ENCODE measurements around the gene BCKDK. TPM values are rescaled to one million over a fixed set of nuclear protein-coding genes. Genes with fewer than 3 reads are reported as not detected.

Gene BCKDK
- total and polyA plus RNA-seq, 2 of the 13 experiments (the other 11 are each of a cell fraction or from before 2014, with no cell fraction given), result 24.9 to 42.6 TPM

DNA sequence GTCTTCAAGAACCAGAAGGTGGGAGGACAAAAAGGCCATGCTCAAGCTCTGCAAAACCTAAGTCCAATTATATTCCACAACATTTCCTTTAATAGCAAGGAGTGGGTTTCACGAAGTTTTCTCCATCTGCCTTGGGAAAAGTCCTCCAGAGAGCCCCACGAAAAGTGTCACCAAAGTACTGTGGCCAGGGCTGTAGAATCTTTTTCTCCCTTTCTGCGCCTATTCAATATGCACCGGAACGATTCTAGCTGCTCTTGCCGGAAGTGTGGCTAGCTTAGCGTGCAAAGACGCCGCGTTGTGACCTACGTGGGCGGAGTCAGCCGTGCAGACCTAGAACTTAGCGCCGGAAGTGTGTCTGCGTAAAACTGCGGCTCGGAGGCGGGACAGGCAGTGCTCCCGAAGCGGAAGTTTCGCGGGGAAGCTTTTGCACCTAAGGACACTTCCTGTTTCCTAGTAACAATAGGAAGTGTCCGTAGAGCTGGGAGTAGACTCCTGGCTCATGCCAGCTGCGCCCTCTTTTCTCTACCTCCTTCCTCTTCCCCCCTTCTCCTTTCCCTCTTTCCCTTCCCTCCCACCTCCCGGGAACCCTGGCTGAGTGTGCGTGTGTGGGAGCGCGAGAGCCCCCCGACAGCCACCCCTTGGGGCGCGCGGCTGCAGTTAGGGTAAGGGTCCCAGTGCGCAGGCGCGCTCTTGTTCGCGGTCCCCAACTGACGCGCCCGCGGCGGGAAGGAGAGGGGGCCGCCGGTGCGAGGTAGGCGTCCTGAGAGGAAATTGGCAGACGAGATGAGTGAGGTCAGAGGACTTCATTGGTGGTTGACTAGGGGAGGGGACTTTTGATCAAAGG is 34.0 kb upstream of the BCKDK start, which contains the start of the genes ZNF646 and ZNF668 (continued):
- TF ChIP-seq ZNF512B (CRISPR knock-in tag; IDR thresholded peaks at IDR 0.05; ENCODE audit: borderline replicate concordance) (no peak; the same call in 1 of the 2 replicates), ZNF296 (CRISPR knock-in tag; conservative IDR thresholded peaks at IDR 0.05) (no peak), RBM22 (optimal IDR thresholded peaks at IDR 0.05; ENCODE audit: low read length) (peak; percentile 73), ZBTB44 (CRISPR knock-in tag; IDR thresholded peaks at IDR 0.05) (peak; percentile 15; the same call in 1 of the 2 replicates), TGIF2 (CRISPR knock-in tag; IDR thresholded peaks at IDR 0.05) (peak; percentile 92), PRDM10 (CRISPR knock-in tag; IDR thresholded peaks at IDR 0.05; ENCODE audit: low read depth) (no peak; the same call in 1 of the 2 replicates), SNAI1 (CRISPR knock-in tag; IDR thresholded peaks at IDR 0.05; ENCODE audit: borderline replicate concordance) (no peak), SMAD3 (CRISPR knock-in tag; IDR thresholded peaks at IDR 0.05) (peak; percentile 71), ZNF879 (CRISPR knock-in tag; IDR thresholded peaks at IDR 0.05) (no peak), ZNF326 (CRISPR knock-in tag; IDR thresholded peaks at IDR 0.05; ENCODE audit: borderline replicate concordance) (no peak), EHMT2 (IDR thresholded peaks at IDR 0.05; ENCODE audit: borderline replicate concordance, low read depth, low read length) (no peak), ZNF12 (CRISPR knock-in tag; IDR thresholded peaks at IDR 0.05) (no peak), ZNF460 (CRISPR knock-in tag; IDR thresholded peaks at IDR 0.05; ENCODE audit: borderline replicate concordance) (no peak), SOX6 (IDR thresholded peaks at IDR 0.05) (no peak), SOX6 (CRISPR knock-in tag; IDR thresholded peaks at IDR 0.05) (peak; percentile 78), ZNF501 (CRISPR knock-in tag; IDR thresholded peaks at IDR 0.05) (peak; percentile 92; the same call in 1 of the 2 replicates), ZNF614 (CRISPR knock-in tag; IDR thresholded peaks at IDR 0.05; ENCODE audit: borderline replicate concordance) (peak; percentile 40; the same call in 1 of the 2 replicates), SPEN (CRISPR knock-in tag; IDR thresholded peaks at IDR 0.05; ENCODE audit: low read depth) (peak; percentile 81; the same call in 1 of the 2 replicates), PCBP1 (IDR thresholded peaks at IDR 0.05; ENCODE audit: borderline replicate concordance, low read depth, low read length) (peak; percentile 84; the same call in 1 of the 2 replicates)
